IPS-18c (cell line): ENCODE results near the gene MLYCD.
"Not testable (repeated sequence)": the region's sequence is repeated elsewhere in the genome, so short reads cannot be mapped to it uniquely, and the experiment has no call there.

Experiments used
- H3K4me3 ChIP-seq: 2 replicates; pipeline ENCODE4 v1.7.0; 2013; ENCODE audit warnings: low read depth, mild to moderate bottlenecking, low read length, moderate library complexity; ENCODE audit not compliant: insufficient read depth
- H3K9me3 ChIP-seq: one replicate; pipeline ENCODE4 v1.6.1; 2013; ENCODE audit warnings: mild to moderate bottlenecking, low read length, moderate library complexity; ENCODE audit not compliant: control insufficient read depth, insufficient read depth

The MLYCD gene

DNA sequence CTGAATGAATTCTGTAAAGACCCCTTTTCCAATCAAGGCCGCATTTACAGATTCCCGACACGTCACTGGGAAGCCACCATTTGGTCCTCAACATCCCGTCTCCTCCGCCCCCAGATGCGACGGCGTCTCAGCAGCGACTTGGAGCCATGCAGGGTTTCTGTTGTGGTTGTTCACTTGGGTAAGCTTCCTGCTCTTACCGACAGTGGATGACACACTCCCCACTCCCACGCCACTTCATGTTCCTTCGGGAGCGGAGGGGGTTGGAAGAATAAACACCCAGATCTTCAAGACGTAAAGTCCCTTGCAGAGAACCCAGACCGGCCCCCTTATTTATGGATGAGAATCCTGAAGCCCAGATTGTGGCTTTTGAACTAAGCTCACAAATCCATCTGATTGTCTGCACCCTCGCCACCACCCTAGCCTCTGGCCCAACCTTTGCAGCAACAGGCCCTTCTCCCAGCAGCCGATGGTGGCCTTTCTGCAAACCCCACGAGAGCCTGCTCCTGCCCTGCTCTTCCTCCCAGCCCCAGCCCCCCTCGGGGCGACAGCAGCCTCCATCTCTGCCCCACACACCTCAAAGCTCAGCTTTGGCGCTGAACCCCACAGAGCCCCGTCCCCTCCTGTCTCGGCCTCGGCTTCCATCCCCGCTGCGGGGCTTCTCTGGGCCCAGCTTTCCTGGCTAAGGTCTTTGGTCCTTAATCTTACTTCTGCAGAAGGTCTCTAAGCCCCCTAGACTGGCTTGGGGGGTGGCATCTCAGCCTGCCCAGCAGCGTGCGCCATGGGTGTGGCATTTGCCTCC lies 35.2 kb downstream of the MLYCD start:
- Histone ChIP-seq H3K9me3 (no peaks in the 10 kb centered on the region), H3K4me3 (no peak overlapping the region)

DNA sequence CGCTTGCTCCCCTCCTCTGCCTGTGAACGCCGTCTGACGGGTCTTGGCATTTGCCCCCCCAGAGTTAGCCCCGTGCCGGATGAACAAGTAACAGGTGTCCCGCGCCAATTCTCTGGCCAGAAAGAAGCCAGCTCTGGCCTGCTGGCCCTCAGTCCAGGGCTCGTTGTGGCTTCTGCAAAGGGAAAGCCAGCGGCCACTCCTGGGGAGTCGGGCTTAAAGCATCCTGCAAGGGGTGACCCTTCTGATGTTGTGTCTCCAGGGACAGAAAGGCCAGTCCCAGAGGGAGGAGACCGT lies 35.7 kb downstream of the MLYCD start:
- Histone ChIP-seq H3K9me3 (no peaks in the 10 kb centered on the region), H3K4me3 (no peak overlapping the region)

DNA sequence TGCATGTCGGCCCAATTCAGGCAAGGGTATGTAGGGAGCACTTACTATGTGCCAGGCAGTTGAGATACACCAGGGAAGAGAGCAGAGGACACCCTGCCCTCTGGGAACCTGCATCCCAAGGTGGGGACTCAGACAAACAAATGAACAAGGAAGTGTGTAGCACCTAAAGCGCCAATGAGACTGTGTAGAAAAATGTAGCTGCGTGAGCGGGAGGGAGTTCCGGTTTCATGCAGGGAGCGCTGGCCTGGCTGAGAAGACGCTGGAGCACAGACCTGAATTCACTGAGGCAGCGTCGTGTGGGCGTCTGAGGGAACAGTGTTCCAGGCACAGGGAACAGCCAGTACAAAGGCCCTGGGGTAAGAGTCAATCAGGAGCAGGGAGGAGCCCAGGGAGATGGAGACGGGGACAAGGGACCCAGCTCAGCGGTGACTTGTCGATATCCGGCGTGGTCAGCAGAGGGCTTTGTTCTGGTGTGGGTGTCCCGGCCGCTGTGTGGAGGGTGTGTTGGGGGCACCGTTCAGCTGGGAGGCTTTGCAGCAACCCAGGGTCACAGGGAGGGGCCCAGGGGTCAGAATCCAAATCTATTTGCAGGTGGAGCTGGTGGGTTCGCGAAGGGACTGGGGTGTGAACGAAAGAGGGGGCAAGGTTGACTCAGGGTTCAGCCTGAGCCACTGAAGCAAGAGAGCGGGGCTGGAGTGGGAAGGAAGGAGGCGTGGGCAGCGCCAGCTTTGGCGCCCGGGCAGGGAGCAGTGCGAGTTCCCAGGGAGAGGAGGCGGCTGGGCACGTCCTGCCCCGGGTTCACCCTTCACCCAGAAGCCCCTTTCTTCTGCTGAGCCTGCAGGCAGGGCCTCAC lies 36.3 kb downstream of the MLYCD start:
- Histone ChIP-seq H3K4me3 (no peak overlapping the region), H3K9me3 (no peaks in the 10 kb centered on the region)

DNA sequence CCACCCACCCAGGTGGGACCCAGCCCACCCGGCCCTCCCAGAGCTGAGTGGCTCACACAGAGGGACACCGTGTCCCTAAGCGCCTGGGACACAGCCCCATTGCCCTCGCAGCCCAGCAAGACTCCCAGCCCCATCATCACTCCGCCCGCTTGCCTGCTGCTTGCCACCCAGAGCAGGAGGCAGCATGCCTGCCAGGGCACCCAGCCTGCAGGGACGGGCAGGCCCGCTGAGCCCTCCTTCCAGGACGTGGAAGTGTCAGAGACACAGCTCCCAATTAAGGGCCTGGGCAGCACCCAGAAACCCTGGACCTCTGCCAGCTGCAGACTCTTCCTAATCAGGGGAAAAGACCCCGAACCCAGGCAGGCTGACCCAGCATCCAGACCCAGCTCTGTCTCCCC lies 36.9 kb downstream of the MLYCD start:
- no peak overlapping the region for H3K4me3 ChIP-seq
- H3K9me3 ChIP-seq = no peaks in the 10 kb centered on the region

DNA sequence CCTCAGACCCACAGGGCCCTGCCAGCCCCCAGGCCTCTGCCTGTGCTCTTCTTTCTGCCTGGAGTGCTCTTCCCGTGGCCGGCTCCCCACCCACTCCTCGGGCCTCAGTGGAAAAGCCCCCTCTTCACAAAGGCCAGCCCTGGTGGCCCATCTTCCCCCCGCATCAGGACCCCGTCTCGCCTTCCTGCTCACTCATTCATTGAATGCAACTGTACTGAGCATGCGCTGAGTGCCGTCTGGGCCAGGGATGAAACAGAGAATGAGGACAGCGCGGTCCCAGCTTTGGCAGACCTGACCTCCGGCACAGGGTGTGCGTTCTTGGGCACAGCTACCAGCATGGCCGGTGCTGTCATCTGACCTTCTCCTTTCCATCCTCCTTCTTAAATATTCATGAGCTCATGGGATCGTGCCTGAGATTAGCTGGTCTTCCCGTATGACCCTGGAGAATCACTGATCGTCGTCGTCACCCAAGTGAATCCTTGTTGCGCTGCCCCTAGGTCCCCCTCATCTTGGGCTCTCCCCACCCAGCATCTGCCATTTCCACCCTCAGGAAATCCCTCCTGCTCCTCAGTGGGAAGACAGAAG lies 37.8 kb downstream of the MLYCD start:
- no peak overlapping the region for H3K4me3 ChIP-seq
- H3K9me3 ChIP-seq = no peaks in the 10 kb centered on the region

DNA sequence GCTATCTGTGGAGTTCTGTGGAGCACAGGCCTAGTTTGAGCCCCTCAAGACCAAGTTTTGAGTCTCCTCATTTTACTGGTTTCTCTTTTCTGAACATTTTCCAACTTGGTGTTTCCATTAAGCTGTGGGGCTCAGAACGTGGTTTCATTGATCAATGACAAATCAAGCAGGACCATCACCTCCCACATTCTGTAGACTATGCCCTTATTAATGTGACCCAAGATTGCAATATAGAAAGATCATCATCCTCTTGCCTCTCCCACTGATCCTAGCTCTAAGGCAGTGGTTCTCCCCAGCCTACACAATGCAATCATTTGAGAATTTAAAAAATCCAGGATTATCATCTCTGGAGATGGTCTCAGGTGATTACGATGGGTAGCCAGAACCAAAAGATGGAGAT lies 38.4 kb downstream of the MLYCD start:
- Histone ChIP-seq H3K4me3 (no peak overlapping the region), H3K9me3 (no peaks in the 10 kb centered on the region)

DNA sequence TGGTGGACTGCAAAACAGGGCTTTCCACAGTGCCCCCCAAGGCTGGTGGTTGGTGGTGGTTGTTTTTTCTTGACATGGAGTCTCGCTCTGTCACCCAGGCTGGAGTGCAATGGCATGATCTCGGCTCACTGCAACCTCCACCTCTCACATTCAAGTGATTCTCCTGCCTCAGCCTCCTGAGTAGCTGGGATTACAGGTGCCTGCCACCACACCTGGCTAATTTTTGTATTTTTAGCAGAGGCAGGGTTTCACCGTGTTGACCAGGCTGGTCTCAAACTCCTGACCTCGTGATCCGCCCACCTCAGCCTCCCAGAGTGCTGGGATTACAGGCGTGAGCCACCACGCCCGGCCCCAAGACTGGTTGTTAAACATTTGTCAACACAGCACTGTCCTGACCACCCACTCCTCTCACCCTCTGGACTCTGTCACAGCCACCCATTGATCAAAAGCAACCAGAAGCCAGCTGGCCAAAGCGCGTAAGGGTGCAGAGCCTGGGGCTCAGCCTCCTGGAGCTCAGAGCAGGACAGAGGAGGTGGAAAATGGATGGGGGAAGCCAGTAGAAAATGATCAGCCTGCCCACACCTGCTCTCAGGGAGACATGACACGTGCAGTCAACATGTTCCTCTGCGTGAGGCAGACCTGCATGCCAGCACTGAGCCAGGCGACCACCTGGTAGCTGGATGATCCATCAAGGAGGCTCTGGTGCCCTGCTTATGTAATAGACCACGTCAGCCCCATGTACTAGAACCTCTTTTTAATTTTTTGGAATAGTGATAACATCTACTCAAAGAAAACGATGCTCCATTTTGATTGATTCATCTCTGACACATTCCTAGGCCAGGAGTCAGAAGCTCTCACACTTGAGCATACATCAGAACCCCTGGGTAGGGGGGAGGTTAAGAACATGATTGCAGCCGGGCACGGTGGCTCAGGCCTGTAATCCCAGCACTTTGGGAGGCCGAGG lies 39.3 kb downstream of the MLYCD start:
- H3K4me3 ChIP-seq = no peak overlapping the region
- H3K9me3 ChIP-seq = no peaks in the 10 kb centered on the region

DNA sequence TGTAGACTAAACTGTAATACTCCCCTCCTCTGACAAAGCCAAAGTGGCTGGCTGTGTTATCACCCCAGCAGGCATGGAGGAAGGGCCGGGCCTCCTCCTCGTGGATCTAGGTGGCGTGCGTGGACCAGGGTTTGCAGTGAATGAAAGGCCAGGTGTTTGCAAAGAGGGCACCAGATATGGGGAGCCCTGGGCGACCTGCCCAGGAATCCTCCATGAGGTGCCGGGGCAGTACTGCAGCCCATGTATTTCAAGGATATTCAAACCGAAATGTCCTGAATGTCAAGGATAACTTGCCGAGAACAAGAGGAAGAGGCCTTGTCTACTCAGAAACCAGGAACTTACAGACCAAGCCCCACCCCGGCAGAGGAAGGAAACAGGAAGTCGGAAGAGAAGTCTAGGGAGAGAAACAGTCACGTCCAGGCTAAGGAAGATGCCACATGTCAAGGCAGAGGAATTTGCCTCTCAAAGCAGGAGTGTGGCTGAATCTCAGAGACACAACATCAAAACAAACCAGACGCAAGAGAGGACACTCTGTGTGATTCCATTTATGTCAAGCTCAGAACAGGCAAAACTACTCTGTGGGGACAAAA lies 40.4 kb downstream of the MLYCD start:
- Histone ChIP-seq H3K9me3 (no peaks in the 10 kb centered on the region), H3K4me3 (no peak overlapping the region)

DNA sequence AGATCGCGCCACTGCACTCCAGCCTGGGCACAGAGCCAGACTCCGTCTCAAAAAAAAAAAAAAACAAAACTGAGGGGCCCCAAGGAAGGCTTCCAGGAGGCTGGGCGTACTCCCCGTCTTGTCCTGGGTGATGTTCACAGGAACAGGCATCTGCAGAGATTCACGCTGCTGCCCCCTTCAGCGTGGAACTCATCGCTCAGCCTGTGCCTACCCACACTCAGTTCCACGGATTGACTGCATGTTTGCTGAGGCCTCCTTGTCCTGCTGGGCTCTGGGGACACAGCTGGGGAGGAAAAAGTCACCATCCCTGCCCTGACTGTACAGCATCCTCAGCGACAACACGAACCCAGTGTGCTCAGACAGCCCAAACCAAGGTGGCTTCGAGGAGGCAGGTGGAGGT lies 41.2 kb downstream of the MLYCD start:
- Histone ChIP-seq H3K9me3 (no peaks in the 10 kb centered on the region), H3K4me3 (no peak overlapping the region)

DNA sequence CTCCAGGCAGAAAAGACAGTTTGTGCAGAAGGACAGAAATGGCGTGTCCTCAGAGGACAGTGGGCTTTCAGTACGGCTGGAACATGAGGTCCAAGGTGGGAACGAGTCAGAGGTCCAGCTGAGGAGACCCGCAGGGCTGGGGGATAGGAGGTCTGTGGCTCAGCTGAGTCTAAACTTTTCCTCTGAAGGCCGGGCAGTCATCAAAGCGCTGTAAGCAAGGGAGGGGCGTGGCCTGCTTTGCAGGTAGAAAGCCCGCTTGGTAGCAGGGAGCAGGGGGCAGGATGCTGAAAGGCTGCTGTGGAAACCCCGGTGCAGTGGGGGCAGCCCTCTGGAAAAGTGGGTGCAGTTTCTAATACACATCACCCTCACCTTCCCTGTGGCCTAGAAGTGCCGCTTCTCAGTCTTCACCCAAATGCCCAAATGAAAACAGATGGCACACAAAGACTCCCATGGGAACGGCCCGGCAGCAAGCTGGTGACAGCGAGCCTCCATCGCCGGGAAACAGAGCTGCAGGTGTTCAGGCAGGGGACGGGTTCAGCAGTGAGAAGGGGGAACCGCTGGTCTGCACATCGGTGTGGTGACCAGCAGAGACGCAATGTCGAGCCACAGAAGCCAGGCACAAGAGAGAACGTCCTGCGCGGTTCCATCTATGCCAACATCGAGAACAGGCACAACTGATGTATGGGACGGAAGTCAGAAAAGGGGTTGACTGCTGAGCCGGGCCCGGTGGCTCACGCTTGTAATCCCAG lies 41.9 kb downstream of the MLYCD start:
- Histone ChIP-seq H3K4me3 (no peak overlapping the region), H3K9me3 (no peaks in the 10 kb centered on the region)

DNA sequence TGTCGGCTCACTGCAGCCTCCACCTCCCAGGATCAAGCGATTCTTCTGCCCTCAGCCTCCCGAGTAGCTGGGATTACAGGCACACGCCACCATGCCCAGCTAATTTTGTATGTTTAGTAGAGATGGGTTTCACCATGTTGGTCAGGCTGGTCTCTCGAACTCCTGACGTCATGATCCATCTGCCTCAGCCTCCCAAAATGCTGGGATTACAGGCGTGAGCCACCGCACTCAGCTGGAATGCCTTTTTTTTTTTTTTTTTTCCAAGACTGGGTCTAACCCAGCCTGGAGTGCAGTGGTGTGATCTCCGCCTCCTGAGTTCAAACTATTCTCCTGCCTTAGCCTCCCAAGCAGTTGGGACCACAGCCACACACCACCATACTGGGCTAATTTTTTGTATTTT lies 42.6 kb downstream of the MLYCD start:
- not testable (repeated sequence) for H3K4me3 ChIP-seq, H3K9me3 ChIP-seq

DNA sequence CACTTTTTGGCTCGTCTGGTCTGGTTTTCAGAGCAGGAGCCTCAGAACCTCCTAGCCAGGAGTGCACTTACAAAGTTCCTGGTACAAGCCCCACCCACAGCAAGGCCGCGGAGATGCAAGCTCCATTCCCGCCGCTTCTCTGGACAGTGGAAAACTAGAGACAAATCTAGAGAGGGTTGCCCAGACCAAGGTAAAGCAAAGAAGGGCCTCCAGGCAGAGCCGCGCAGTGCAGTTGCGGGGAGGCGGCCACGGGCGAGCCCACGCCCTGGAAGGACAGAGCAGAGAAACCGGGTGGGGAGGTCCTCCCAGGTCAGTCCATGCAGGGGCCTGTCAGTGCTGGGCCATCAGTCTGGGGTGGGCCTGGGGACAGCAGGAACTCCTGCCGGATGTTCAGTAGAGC lies 43.2 kb downstream of the MLYCD start:
- Histone ChIP-seq H3K4me3 (no peak overlapping the region), H3K9me3 (no peaks in the 10 kb centered on the region)

DNA sequence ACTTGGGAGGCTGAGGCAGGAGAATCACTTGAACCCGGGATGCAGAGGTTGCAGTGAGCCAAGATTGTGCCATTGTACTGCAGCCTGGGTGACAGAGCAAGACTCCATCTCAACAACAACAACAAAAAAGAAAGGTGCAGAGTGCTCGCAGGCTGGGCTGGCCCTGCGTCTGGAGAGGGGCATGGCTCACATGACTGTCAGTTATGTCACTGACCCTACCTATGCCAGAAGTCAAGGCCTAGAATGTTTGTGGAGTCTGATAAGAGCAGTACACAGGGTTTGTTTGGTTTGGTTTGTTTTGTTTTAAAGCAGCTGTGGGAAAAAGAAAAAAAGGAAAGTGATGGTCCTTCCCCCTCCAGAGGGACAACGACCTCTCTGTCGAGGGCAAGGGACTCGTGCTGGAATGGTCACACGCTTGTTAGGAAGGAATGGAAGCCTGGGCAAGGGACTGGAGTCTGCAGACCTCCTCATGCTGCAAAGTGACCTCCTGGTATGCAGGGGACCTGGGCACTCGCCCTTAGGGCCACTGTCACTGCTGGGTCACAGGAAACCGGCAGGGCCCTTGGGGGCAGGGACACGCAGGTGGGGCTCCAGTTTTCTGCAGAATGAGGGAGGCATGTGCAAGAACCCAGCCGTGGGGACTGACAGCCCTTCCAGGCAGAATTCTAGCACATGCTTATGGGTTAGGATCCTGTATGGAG lies 44.0 kb downstream of the MLYCD start:
- Histone ChIP-seq H3K4me3 (no peak overlapping the region), H3K9me3 (no peaks in the 10 kb centered on the region)

DNA sequence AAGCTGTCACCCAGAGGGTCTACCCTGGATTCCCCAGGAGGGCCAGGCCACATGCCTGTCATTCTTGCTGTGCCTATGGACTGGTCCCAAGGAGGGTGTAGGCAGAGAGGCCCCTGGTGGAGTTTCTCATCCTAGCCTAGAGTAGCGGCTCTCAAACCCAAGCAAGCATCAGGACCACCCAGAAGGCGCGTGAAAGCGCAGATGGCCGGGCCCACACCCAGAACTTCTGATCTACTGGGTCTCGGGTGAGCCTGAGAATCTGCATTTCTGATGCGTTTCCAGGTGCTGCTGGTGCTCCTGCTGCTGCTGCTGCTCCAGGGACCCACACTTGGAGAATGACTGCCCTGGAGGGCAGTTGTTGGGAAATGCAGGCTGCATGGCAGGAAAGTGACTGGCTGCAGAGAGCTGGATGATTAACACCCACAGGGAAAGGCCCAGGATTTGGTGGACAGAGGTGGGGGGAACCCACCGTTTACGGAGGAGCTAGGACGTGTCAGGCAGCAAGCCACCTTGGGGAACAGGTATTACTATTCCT lies 44.7 kb downstream of the MLYCD start:
- Histone ChIP-seq H3K4me3 (no peak overlapping the region), H3K9me3 (no peaks in the 10 kb centered on the region)

DNA sequence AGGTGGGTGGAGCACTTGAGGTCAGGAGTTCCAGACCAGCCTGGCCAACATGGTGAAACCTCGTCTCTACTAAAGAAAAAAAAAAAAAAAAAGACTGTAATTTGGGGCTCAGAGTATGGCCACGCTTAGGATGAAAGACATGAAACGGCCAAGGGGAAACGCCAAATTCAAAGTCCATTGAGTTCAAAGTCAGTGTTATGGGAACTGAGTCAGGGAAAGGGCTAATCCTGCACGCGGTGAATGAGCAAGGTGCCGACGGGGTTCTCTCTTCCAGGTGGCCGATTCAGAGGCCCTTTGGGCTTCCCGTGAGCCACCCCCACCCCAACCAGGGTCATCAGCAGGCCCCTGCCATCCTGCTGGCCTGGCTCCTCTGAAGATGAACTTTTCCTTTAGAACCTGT lies 46.7 kb downstream of the MLYCD start:
- no peak overlapping the region for H3K4me3 ChIP-seq
- H3K9me3 ChIP-seq = no peaks in the 10 kb centered on the region
